HepG2 (cell line): ENCODE measurements around the gene DOK4. TPM values are rescaled to one million over a fixed set of nuclear protein-coding genes. Genes with fewer than 3 reads are reported as not detected.

ENCODE experiments used
- ATAC-seq: fragments of 200-7000 bp; cut with Tn5 transposase; 3 replicates; pipeline ENCODE4 v1.9.1; 2020; ENCODE audit warnings: mild to moderate bottlenecking, moderate library complexity
- BruUV-seq: library from RNA; stranded (reverse); fragments of 400-500 nt; replicated peaks from 2 replicates; lab custom pipeline; 2021; lab: Mats Ljungman, UMichigan
- CTCF ChIA-PET: fragments of 300-600 bp; formaldehyde crosslinking; extraction: SDS; loops from one replicate; lab custom pipeline; 2021; ENCODE audit warnings: low total read pairs, inconsistent platforms, low intra/inter-chr PET ratio; lab: Yijun Ruan, JAX
- POLR2A ChIA-PET: fragments of 350-600 bp; sonication (Branson Sonifier 250); formaldehyde crosslinking; loops from one replicate; lab custom pipeline; 2020; ENCODE audit warnings: antibody characterized with exemption, inconsistent platforms; lab: Yijun Ruan, JAX
- DNase-seq: peaks from one replicate; pipeline ENCODE4 v3.0.0-alpha.2; 2015; ENCODE audit warnings: low spot score
- FAIRE-seq: peaks from 3 replicates; lab custom pipeline; 2011; peaks lifted over from hg19 to GRCh38; lab: Jason Lieb, UNC
- H2AFZ ChIP-seq: one replicate; pipeline ENCODE4 v1.6.1; 2011; ENCODE audit warnings: low read length, inconsistent platforms
- H3K27ac ChIP-seq: fragments of 300-600 bp; 3 replicates; pipeline ENCODE4 v1.8.0; 2011; ENCODE audit warnings: mixed run types, mild to moderate bottlenecking, mixed read lengths, low read length, inconsistent platforms; ENCODE audit not compliant: insufficient read depth; ENCODE audit errors: extremely low read length
- H3K27me3 ChIP-seq, 2 experiments: fragments of 200-600 bp in 1 of 2; 2 replicates in 1 of 2; 3 replicates in 1 of 2; pipeline versions ENCODE4 v1.6.0 to v1.8.0; 2011; ENCODE audit warnings: low read length in 2 of 2, mild to moderate bottlenecking in 2 of 2, moderate library complexity in 2 of 2, inconsistent platforms in 1 of 2; ENCODE audit not compliant: insufficient read depth in 2 of 2, control insufficient read depth in 1 of 2
- H3K36me3 ChIP-seq, 2 experiments: fragments of 200-600 bp in 1 of 2; replicated peaks in 1 of 2; 2 replicates in 1 of 2; 3 replicates in 1 of 2; pipeline versions ENCODE4 v1.5.1 to v1.8.0; 2011; ENCODE audit warnings: low read length in 2 of 2, inconsistent platforms in 1 of 2; ENCODE audit not compliant: insufficient read depth in 2 of 2, control insufficient read depth in 1 of 2
- H3K4me1 ChIP-seq: 2 replicates; pipeline ENCODE4 v1.5.1; 2012; ENCODE audit warnings: low read length, inconsistent platforms; ENCODE audit not compliant: insufficient read depth
- H3K4me2 ChIP-seq: 2 replicates; pipeline ENCODE4 v1.6.0; 2011; ENCODE audit warnings: low read depth, low read length, inconsistent platforms
- H3K4me3 ChIP-seq, 3 experiments: fragments of 200-600 bp in 1 of 3; sonication (generic), shearing (Covaris generic) in 1 of 3; replicated peaks in 1 of 3; 2 replicates each; pipeline ENCODE4 v1.5.1; 2011 to 2016; ENCODE audit warnings: low read length in 3 of 3, inconsistent platforms in 2 of 3, low read depth in 2 of 3, mild to moderate bottlenecking in 2 of 3, control low read depth in 1 of 3, mixed read lengths in 1 of 3; ENCODE audit not compliant: insufficient read depth in 1 of 3
- H3K79me2 ChIP-seq: one replicate; pipeline ENCODE4 v1.6.1; 2011; ENCODE audit warnings: low read length, inconsistent platforms; ENCODE audit not compliant: insufficient read depth
- H3K9ac ChIP-seq: 2 replicates; pipeline ENCODE4 v1.6.0; 2011; ENCODE audit warnings: mild to moderate bottlenecking, low read depth, low read length, inconsistent platforms; ENCODE audit not compliant: insufficient read depth
- H3K9me3 ChIP-seq: 2 replicates; pipeline ENCODE4 v1.5.1; 2012; ENCODE audit warnings: mild to moderate bottlenecking, low read length
- H4K20me1 ChIP-seq: 2 replicates; pipeline ENCODE4 v1.6.0; 2011; ENCODE audit warnings: inconsistent platforms, mild to moderate bottlenecking, low read length, moderate library complexity; ENCODE audit not compliant: insufficient read depth
- ARNT2 ChIP-seq: sonication (generic); formaldehyde crosslinking; IDR thresholded peaks from 2 replicates; pipeline ENCODE4 v1.8.0; 2022; ENCODE audit warnings: mild to moderate bottlenecking, low read depth, missing genetic modification reagents, moderate library complexity
- HDAC1 ChIP-seq: sonication (generic); formaldehyde crosslinking; IDR thresholded peaks from 2 replicates; pipeline ENCODE4 v1.5.1; 2020; ENCODE audit warnings: mild to moderate bottlenecking, missing genetic modification reagents
- TP53 ChIP-seq: sonication (generic); formaldehyde crosslinking; conservative IDR thresholded peaks from 2 replicates; pipeline ENCODE4 v1.4.0; 2020; ENCODE audit warnings: missing genetic modification reagents
- YEATS2 ChIP-seq: sonication (generic); formaldehyde crosslinking; IDR thresholded peaks from 2 replicates; pipeline ENCODE4 v1.4.0; 2020; ENCODE audit warnings: missing genetic modification reagents, borderline replicate concordance
- ZNF441 ChIP-seq: sonication (generic); formaldehyde crosslinking; IDR thresholded peaks from 2 replicates; pipeline ENCODE4 v1.7.0; 2021; ENCODE audit warnings: missing genetic modification reagents, borderline replicate concordance
- WGBS: methylation state at CpG from one replicate; pipeline ENCODE4 v1.1.6; 2017; ENCODE audit warnings: low lambda C conversion rate; 5-methylcytosine and 5-hydroxymethylcytosine counted together
- in situ Hi-C: cut with HindIII; loops from 2 replicates; pipeline ENCODE4 v1.10.0; 2017; ENCODE audit warnings: low pct_unique_long_range_greater_than_20kb; ENCODE audit not compliant: extremely low pct_ligation_motif_present
- intact Hi-C: fragments of 100-400 bp; cut with micrococcal nuclease; formaldehyde crosslinking; loops from one replicate; pipeline ENCODE4 v1.10.0; 2022; ENCODE audit not compliant: unreplicated experiment
- polyA plus RNA-seq, 8 experiments: library from polyadenylated mRNA; depleted of rRNA in 3 of 8; stranded (reverse) in 7 of 8; unstranded in 1 of 8; fragments of >200 nt; fragmentation: Illumina TruSeq in 4 of 8; extraction: Trizol in 4 of 8; gene quantifications; 2 replicates each; pipeline versions ENCODE4 v1.2.1 to v1.2.3, GENCODE V29; 2011 to 2016; ENCODE audit warnings: low read depth in 4 of 8, missing spikeins in 1 of 8, mixed read lengths in 1 of 8; ENCODE audit not compliant: insufficient read depth in 1 of 8
- total RNA-seq, 5 experiments: library from RNA; depleted of rRNA; stranded (reverse); fragments of >200 nt; fragmentation: Illumina TruSeq; extraction: Trizol; gene quantifications; 2 replicates each; pipeline ENCODE4 v1.2.3, GENCODE V29; 2016; ENCODE audit warnings: low read depth in 1 of 5

The DOK4 gene
- total and polyA plus RNA-seq, 2 of the 13 experiments (the other 11 are each of a cell fraction or from before 2014, with no cell fraction given), result 52.7 to 70.0 TPM

- TF ChIP-seq HDAC1 (CRISPR knock-in tag), result no peak
- TF ChIP-seq ZNF441 (CRISPR knock-in tag), result no peak
- no peak for TF ChIP-seq ARNT2 (CRISPR knock-in tag)
- TF ChIP-seq YEATS2 (CRISPR knock-in tag), result no peak
Observed at GRCh38 chr16:57528499-57529390, 42.5 kb upstream of the DOK4 start (continued).

GRCh38 chr16:57527610-57528360 is 41.5 kb upstream of the DOK4 start:
- no peak for FAIRE-seq
- 81% methylated on average over 19 of the region's 19 CpGs for WGBS
- CTCF ChIA-PET, result no interaction called here
- no peak overlapping the region for H3K4me2 ChIP-seq
- POLR2A ChIA-PET, result interaction anchor here (1.1 to 1.5 kb wide), 2 partner anchors 56 to 81 kb away, joined by 4 to 6 read pairs; partner anchors contain the start of genes CIAPIN1 and COQ9
- no peak overlapping the region for H3K9ac ChIP-seq
- no peak overlapping the region for H3K4me3 ChIP-seq
- H3K9me3 ChIP-seq, result no peaks in the 10 kb centered on the region
- no peak overlapping the region for H2AFZ ChIP-seq
- no peak for DNase-seq
- no peaks in the 10 kb centered on the region for H4K20me1 ChIP-seq
- H3K27me3 ChIP-seq, result no peaks in the 10 kb centered on the region
- BruUV-seq, result no TSS peak
- in situ Hi-C loops, result no loop called here
- no peak for ATAC-seq
- intact Hi-C loops, result no loop called here
- no peak for TF ChIP-seq TP53 (CRISPR knock-in tag)
- H3K36me3 ChIP-seq, result no peaks in the 10 kb centered on the region
- no peaks in the 10 kb centered on the region for H3K79me2 ChIP-seq
- no peak overlapping the region for H3K27ac ChIP-seq
- H3K4me1 ChIP-seq, result peaks cover 45% of the 10 kb centered on the region
